K562 (cell line): ENCODE results near the gene TTC39B.

ENCODE experiments used
- GATAD2A ChIP-seq: fragments of 450-650 bp; IDR thresholded peaks from 2 replicates; pipeline ENCODE4 v1.6.1; 2017
- HDAC6 ChIP-seq: IDR thresholded peaks from 2 replicates; pipeline ENCODE4 v1.6.1; 2012; ENCODE audit warnings: low read depth, mild to moderate bottlenecking, control low read depth, inconsistent platforms, low read length, moderate library complexity
- HLTF ChIP-seq: fragments of 450-650 bp; IDR thresholded peaks from 2 replicates; pipeline ENCODE4 v1.6.1; 2016
- NFIC ChIP-seq: fragments of 450-650 bp; IDR thresholded peaks from 2 replicates; pipeline ENCODE4 v1.6.1; 2017; ENCODE audit warnings: mild to moderate bottlenecking, inconsistent platforms
- NR2F6 ChIP-seq: fragments of 450-650 bp; formaldehyde crosslinking; IDR thresholded peaks from 2 replicates; pipeline ENCODE4 v1.4.0; 2020; ENCODE audit warnings: mild to moderate bottlenecking
- POLR2A ChIP-seq: fragments of 450-650 bp; conservative IDR thresholded peaks from 2 replicates; pipeline ENCODE4 v1.6.1; 2016
- POLR2AphosphoS5 ChIP-seq: IDR thresholded peaks from 2 replicates; pipeline ENCODE4 v1.6.1; 2011; ENCODE audit warnings: mild to moderate bottlenecking, low read depth, low read length, moderate library complexity; ENCODE audit not compliant: control insufficient read depth, insufficient read depth
- SIRT6 ChIP-seq: IDR thresholded peaks from one replicate; pipeline ENCODE4 v1.6.1; 2012; ENCODE audit warnings: low read depth, mild to moderate bottlenecking, control low read depth, inconsistent platforms, low read length, moderate library complexity
- SMC3 ChIP-seq: conservative IDR thresholded peaks from 2 replicates; pipeline ENCODE4 v1.6.1; 2011; ENCODE audit warnings: low read depth, low read length, improper control_type of control experiment; ENCODE audit not compliant: insufficient read depth
- TRIM28 ChIP-seq: fragments of 450-650 bp; IDR thresholded peaks from 2 replicates; pipeline ENCODE4 v1.6.1; 2017
- ZNF668 ChIP-seq: fragments of 250-450 bp; sonication (Bioruptor Pico); IDR thresholded peaks from 2 replicates; pipeline ENCODE4 v1.8.0; 2022; ENCODE audit warnings: mild to moderate bottlenecking, inconsistent platforms
- TF ChIP-seq, protein P1 (sequence below), 3 experiments: IDR thresholded peaks in 2 of 3; conservative IDR thresholded peaks in 1 of 3; 2 replicates each; pipeline ENCODE4 v1.5.1; 2011 to 2012; ENCODE audit warnings: low read length in 3 of 3, mild to moderate bottlenecking in 3 of 3, control low read depth in 2 of 3, improper control_type of control experiment in 1 of 3, inconsistent platforms in 1 of 3, low read depth in 1 of 3, mixed read lengths in 1 of 3, moderate library complexity in 1 of 3; ENCODE audit not compliant: insufficient read depth in 2 of 3
- TF ChIP-seq, protein P2 (sequence below): sonication (generic); formaldehyde crosslinking; IDR thresholded peaks from 2 replicates; pipeline ENCODE4 v1.8.0; 2022; ENCODE audit warnings: mild to moderate bottlenecking, missing genetic modification reagents, borderline replicate concordance
- TF ChIP-seq, protein P3 (sequence below): sonication (generic); formaldehyde crosslinking; IDR thresholded peaks from 2 replicates; pipeline ENCODE4 v1.8.0; 2022; ENCODE audit warnings: mild to moderate bottlenecking, missing genetic modification reagents

DNA sequence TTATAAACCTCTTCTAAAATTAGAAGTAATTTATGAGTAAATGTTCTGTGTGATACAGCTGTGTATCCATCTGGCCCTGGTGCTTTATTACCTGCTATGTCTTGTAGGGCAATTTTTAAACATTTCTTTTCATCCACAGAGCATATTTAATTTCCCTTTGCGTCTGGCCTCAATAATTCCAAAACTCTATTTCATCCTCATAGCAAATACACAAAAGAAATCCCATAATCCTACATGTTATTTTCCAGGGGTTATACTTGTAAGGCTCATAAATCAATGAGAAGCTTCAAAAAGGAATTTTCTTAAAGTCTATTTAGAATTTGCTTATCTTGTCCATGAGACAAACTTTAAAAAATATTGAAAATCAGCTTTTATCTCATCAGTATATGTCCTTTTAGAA lies 167.0 kb downstream of the TTC39B start:
- TF ChIP-seq, protein P1, sequence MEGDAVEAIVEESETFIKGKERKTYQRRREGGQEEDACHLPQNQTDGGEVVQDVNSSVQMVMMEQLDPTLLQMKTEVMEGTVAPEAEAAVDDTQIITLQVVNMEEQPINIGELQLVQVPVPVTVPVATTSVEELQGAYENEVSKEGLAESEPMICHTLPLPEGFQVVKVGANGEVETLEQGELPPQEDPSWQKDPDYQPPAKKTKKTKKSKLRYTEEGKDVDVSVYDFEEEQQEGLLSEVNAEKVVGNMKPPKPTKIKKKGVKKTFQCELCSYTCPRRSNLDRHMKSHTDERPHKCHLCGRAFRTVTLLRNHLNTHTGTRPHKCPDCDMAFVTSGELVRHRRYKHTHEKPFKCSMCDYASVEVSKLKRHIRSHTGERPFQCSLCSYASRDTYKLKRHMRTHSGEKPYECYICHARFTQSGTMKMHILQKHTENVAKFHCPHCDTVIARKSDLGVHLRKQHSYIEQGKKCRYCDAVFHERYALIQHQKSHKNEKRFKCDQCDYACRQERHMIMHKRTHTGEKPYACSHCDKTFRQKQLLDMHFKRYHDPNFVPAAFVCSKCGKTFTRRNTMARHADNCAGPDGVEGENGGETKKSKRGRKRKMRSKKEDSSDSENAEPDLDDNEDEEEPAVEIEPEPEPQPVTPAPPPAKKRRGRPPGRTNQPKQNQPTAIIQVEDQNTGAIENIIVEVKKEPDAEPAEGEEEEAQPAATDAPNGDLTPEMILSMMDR (IDR thresholded peaks at IDR 0.05 in 2 of 3, conservative IDR thresholded peaks at IDR 0.05 in 1 of 3; ENCODE audit: insufficient read depth in 2 of 3, low read depth in 1 of 3, low read length in 3 of 3), result no peak
- TF ChIP-seq TRIM28, result no peak
- TF ChIP-seq GATAD2A, result no peak
- no peak for TF ChIP-seq HLTF
- TF ChIP-seq SIRT6, result no peak
- TF ChIP-seq HDAC6, result no peak
- no peak for TF ChIP-seq NR2F6 (CRISPR knock-in tag)
- TF ChIP-seq, protein P2, sequence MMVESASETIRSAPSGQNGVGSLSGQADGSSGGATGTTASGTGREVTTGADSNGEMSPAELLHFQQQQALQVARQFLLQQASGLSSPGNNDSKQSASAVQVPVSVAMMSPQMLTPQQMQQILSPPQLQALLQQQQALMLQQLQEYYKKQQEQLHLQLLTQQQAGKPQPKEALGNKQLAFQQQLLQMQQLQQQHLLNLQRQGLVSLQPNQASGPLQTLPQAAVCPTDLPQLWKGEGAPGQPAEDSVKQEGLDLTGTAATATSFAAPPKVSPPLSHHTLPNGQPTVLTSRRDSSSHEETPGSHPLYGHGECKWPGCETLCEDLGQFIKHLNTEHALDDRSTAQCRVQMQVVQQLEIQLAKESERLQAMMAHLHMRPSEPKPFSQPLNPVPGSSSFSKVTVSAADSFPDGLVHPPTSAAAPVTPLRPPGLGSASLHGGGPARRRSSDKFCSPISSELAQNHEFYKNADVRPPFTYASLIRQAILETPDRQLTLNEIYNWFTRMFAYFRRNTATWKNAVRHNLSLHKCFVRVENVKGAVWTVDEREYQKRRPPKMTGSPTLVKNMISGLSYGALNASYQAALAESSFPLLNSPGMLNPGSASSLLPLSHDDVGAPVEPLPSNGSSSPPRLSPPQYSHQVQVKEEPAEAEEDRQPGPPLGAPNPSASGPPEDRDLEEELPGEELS (CRISPR knock-in tag), result no peak
- TF ChIP-seq, protein P3, sequence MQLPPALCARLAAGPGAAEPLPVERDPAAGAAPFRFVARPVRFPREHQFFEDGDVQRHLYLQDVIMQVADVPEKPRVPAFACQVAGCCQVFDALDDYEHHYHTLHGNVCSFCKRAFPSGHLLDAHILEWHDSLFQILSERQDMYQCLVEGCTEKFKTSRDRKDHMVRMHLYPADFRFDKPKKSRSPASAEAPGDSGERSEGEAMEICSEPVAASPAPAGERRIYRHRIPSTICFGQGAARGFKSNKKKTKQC, result no peak
- TF ChIP-seq ZNF668 (CRISPR knock-in tag), result no peak
- TF ChIP-seq POLR2A, result no peak
- no peak for TF ChIP-seq NFIC
- no peak for TF ChIP-seq POLR2AphosphoS5
- TF ChIP-seq SMC3, result no peak
